Activated naive CD4-positive, alpha-beta T cell treated with anti-CD3 and anti-CD28 coated beads, Interleukin-2, amount 50 U/mL, for 72 hours (primary cell): ENCODE measurements around the gene NOC4L. TPM values are rescaled to one million over a fixed set of nuclear protein-coding genes. Genes with fewer than 3 reads are reported as not detected.

Source experiments
- ATAC-seq, 2 donors: fragments of 150-1000 bp; cut with Tn5 transposase; 2 replicates each; pipeline ENCODE4 v1.10.0; 2021; ENCODE audit warnings: mild to moderate bottlenecking in 2 of 2, moderate library complexity in 2 of 2
- DNase-seq, 2 donors: peaks; one replicate each; pipeline ENCODE4 v3.0.0; 2021 to 2022; ENCODE audit warnings: low spot score in 2 of 2
- H3K27ac Mint-ChIP-seq, 2 donors: one replicate each; pipeline ENCODE4 v1.8.0; 2022; ENCODE audit warnings: mild to moderate bottlenecking in 2 of 2, mixed read lengths in 2 of 2
- H3K36me3 Mint-ChIP-seq, 2 donors: one replicate each; pipeline ENCODE4 v1.8.0; 2022; ENCODE audit warnings: mixed read lengths in 2 of 2
- H3K9me3 Mint-ChIP-seq, 2 donors: one replicate each; pipeline ENCODE4 v1.8.0; 2022; ENCODE audit warnings: mixed read lengths in 2 of 2
- total RNA-seq, 2 donors: library from RNA; stranded (reverse); gene quantifications; one replicate each; pipeline ENCODE4 v1.2.3, GENCODE V29; 2022

Gene NOC4L
- total RNA-seq, 2 donors from 2014 or later = 21.0 to 29.3 TPM

DNA sequence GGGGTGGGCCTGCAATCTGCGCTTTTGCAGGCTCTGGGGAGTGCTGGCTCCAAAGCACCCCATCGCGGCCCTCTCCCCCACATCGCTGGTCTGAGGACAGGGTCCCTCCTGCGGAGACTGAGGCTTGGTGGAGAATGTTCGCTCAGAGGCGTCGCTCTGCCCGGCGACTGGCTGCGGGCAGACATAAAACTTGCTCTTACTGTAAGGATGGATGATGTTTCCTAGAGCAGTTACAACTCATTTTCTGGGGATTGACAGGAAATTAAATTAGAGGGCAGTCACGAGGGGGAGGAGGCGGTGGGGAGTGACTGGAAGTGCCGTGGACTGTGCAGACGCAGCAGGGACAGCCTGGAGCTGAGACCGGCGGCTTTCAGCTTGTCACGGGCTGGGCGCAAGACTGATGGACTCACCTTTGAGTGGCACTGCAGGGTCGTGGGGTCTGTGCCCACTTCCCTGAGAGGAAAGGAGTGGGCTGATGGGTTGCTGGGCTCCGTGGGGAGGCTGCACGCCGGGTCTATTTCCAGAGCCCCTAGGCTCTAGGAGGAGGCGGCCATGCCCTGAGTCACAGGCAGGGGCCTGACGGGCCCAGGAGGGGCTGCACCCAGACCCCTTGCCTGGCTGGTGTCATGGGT lies 32.8 kb downstream of the NOC4L start:
- Mint-ChIP-seq H3K9me3 (peaks cover 0 to 4% of the 10 kb centered on the region in 2 donors), H3K27ac (no peak overlapping the region), H3K36me3 (no peaks in the 10 kb centered on the region)
- DNase-seq (no peak), ATAC-seq (no peak)

DNA sequence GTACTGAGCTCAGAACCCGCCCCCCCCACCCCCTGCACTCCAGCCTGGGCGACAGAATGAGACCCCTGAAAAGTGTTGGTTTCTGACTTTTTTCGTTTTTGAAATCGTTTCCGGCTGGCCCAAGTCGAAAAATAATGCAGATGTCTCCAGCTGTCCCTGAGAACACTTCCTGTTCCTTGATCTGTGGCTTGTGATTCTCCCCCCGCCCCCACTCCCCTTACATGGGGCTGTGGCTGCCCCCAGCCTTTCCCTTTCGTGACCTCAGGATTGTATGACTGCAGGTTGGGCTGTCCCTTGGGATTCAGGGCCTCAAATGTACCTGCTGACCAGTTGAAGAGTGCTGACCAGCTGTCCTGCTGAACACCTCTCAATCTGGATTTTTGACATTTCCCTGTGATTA lies 34.1 kb downstream of the NOC4L start:
- DNase-seq (no peak), ATAC-seq (peak in 1 of 2 donors; percentile 65)
- Mint-ChIP-seq H3K27ac (no peak overlapping the region), H3K9me3 (peaks cover 0 to 10% of the 10 kb centered on the region in 2 donors), H3K36me3 (no peaks in the 10 kb centered on the region)

DNA sequence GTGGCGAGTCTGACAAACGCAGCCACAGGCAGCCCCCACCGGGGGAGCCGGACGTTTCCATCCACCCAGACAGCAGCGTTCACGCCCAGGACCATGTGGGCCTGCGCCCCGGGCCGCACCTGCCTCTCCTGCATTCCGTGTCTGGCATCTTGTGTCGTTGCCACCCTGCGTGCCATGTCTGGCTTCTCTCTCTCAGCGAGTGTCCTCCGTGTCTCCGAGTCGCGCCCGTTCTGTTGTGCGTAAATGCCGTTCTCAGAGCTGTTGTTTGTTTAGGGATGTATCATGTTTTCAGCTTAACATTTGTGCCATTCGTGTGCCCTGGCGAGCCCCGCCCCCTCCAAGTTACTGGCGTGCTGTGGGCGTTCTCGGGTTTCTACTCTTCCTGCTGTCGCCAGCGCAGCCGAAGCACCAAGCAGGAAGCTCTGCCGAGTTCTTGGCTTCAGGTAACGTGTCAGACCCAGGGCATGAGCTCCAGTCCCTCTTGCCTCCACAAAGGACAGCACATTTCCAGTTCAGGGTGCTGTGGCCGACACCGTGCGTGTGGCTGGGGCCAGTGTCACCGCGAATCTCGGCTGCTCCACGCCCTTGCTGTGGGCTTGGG lies 34.6 kb downstream of the NOC4L start:
- H3K36me3 Mint-ChIP-seq = no peaks in the 10 kb centered on the region
- ATAC-seq (peak; percentile 56 to 64), DNase-seq (no peak)
- H3K9me3 Mint-ChIP-seq = peaks cover 0 to 10% of the 10 kb centered on the region in 2 donors
- H3K27ac Mint-ChIP-seq = no peak overlapping the region

DNA sequence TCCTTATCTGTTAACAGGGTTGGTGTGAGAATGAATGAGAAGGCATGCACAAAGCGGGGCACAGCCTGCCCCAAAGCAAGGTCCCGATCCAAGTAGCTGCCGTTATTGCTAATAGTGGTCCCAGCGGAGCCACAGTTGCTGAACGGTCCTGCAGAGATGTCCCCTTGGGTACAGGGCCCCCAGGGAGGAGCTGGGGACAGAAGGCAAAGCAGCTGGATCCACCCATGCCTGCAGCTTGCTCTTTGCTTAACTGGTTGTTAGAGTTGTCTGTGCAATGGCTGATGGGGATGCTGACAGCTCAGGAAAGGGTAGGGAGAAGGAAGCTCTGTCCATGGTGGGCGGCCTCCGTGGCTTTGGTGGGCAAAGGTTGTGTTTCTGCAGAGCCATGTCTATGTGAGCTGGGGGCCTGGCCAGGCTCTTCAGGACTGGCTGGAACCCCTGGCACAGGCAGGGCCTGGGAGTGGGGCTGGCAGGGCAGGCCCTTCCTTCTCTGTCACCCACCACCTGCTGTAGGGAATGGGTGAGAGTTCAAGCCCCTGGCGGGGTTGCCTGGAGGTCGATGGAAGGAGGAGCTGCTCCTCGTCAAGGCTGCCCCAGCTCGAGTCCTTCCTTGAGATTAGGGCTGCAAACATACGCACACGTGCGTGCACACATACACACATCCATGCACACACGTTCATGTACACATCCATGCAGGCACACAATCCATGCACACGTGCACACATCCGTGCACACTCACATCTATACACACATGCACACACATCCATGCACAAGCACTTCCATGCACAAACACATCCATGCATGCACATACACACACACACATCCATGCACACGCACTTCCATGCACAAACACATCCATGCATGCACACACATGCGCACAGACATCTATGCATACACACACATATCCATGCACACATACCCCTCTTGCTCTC lies 35.4 kb downstream of the NOC4L start:
- H3K9me3 Mint-ChIP-seq = peaks cover 5 to 10% of the 10 kb centered on the region in 2 donors
- no peaks in the 10 kb centered on the region for H3K36me3 Mint-ChIP-seq
- ATAC-seq (no peak), DNase-seq (no peak)
- H3K27ac Mint-ChIP-seq = no peak overlapping the region

- ATAC-seq (no peak), DNase-seq (no peak)
- Mint-ChIP-seq H3K9me3 (peaks cover 5 to 10% of the 10 kb centered on the region in 2 donors), H3K27ac (no peak overlapping the region), H3K36me3 (peaks cover 4 to 7% of the 10 kb centered on the region in 2 donors)
These were observed 36.6 kb downstream of the NOC4L start for GRCh38 chr12:132180648-132181546.

GRCh38 chr12:132181570-132182200 lies 37.4 kb downstream of the NOC4L start:
- DNase-seq = no peak
- Mint-ChIP-seq H3K27ac (peak overlapping the region in 1 of 2 donors; percentile 86), H3K9me3 (peaks cover 5 to 10% of the 10 kb centered on the region in 2 donors), H3K36me3 (peaks cover 5 to 8% of the 10 kb centered on the region in 2 donors)
- no peak for ATAC-seq

DNA sequence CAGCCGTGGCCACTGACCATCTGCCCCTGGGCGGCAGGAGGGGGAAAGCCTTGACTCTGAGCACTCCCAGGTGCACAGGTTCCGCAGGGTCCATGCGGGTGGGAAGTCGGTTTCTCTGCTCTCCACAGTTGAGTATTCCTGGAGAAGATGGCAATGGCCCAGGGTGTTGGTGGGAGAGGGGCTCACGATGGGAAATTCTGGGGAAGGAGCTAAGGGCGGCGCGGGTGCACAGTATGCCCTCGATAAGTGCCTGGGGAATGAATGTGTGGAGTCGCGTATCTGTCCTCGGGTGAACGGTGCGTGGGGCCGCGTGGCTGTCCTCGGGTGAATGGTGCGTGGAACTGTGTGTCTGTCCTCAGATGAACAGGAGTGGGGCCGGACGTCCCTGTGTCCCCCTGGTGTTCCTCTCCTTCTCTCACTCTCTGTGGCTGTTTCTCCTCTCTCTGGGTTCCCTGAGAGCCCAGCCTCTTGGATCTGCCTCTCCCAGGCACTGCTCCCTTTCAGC lies 38.0 kb downstream of the NOC4L start:
- DNase-seq = no peak
- ATAC-seq = no peak
- peaks cover 5 to 10% of the 10 kb centered on the region in 2 donors for H3K9me3 Mint-ChIP-seq
- peaks cover 5 to 8% of the 10 kb centered on the region in 2 donors for H3K36me3 Mint-ChIP-seq
- H3K27ac Mint-ChIP-seq = no peak overlapping the region

GRCh38 chr12:132182711-132183365 lies 38.6 kb downstream of the NOC4L start:
- Mint-ChIP-seq H3K27ac (peak overlapping the region in 1 of 2 donors; percentile 33), H3K9me3 (peaks cover 5 to 10% of the 10 kb centered on the region in 2 donors), H3K36me3 (peaks cover 8 to 9% of the 10 kb centered on the region in 2 donors)
- DNase-seq (no peak), ATAC-seq (no peak)

GRCh38 chr12:132185705-132186104 lies 41.4 kb downstream of the NOC4L start:
- ATAC-seq (no peak), DNase-seq (no peak)
- peaks cover 8 to 15% of the 10 kb centered on the region in 2 donors for H3K36me3 Mint-ChIP-seq
- peak overlapping the region; percentile 80 to 81 for H3K27ac Mint-ChIP-seq
- H3K9me3 Mint-ChIP-seq = peaks cover 5 to 10% of the 10 kb centered on the region in 2 donors

- DNase-seq = no peak
- peaks cover 8 to 15% of the 10 kb centered on the region in 2 donors for H3K36me3 Mint-ChIP-seq
- peaks cover 5 to 10% of the 10 kb centered on the region in 2 donors for H3K9me3 Mint-ChIP-seq
- peak overlapping the region; percentile 80 to 81 for H3K27ac Mint-ChIP-seq
- ATAC-seq = no peak
These were observed 42.1 kb downstream of the NOC4L start for GRCh38 chr12:132186208-132186856.

DNA sequence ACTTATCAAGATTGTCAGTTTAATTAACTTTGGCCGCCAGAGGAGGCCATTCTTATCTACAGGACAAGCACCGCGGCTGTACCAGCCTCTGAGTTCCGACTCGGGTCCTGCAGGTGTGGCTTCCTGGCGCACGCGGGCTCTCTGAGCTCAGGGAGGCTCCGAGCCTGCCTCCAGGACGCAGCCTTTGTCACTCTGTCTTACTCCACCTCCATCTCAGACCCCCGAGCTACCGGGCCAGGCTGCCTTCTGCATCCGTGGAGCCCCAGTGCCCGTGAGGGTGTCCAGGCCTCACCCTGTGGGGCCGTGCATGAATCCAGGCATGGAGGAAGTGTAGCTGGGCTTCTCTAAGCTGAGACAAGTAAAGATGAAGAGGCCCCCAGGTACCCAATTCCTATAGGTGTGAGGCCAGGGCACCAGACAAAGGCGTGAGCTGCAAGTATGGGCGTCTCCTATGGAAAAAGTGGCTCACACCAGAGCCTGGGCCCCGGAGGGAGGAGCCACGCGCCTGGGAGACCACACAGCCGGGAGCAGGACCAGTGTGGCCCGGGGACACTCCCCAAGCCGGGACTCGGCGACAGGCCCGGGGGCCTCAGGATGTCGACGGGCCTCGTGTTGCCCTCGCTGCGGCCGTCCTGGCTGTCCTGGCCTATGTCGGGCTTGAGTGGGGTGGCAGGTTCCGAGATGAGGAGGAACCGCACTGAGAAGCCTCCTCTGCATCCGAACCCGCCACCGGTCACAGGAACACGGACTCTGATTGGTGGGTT lies 42.8 kb downstream of the NOC4L start:
- H3K36me3 Mint-ChIP-seq = peaks cover 8 to 15% of the 10 kb centered on the region in 2 donors
- H3K9me3 Mint-ChIP-seq = peaks cover 5 to 6% of the 10 kb centered on the region in 2 donors
- ATAC-seq = no peak
- DNase-seq = no peak
- peak overlapping the region; percentile 55 to 81 for H3K27ac Mint-ChIP-seq

DNA sequence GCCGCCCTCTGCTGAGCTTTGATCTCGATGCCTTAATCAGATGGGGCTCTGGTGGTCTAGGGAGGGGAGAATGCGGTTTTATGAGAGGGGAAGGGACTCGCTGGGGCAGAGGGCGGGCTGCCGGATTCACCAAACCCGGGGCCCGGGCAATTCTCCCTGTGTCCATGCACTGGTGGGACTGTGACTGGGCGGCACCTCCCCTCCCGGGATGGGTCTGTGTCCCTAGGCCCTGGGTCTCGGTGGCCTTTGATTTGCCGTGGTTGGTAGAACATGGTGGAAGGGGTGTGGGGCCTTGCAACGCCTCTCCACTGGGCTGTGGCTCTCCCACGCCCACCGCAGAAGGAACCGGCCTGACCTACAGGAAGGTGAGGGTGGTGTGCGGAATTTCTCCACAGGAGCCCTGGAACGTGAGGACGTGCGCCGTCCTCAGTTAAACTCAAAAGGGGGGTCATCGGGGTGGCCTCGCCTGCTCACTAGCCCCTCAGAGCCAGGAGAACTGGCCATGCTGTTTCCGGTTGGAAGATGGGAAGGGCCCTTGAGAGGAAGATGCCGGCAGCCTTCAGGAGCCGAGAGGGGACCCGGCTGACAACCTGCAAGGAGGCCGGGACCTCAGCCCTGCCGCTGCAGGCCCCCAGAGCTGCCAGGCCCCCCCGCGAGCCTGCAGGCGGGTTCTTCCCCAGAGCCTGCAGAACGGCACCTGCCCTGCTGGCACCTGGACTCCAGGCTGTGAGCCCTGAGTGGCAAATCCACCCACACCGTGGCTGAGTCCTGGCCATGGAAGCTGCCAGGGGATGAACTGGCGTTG lies 43.6 kb downstream of the NOC4L start:
- Mint-ChIP-seq H3K36me3 (peaks cover 8 to 15% of the 10 kb centered on the region in 2 donors), H3K9me3 (peaks cover under 1 to 5% of the 10 kb centered on the region in 2 donors), H3K27ac (no peak overlapping the region)
- ATAC-seq (no peak), DNase-seq (no peak)

GRCh38 chr12:132188451-132188901 lies 44.2 kb downstream of the NOC4L start:
- DNase-seq (no peak), ATAC-seq (no peak)
- Mint-ChIP-seq H3K9me3 (peaks cover 4 to 6% of the 10 kb centered on the region in 2 donors), H3K36me3 (peaks cover 13 to 21% of the 10 kb centered on the region in 2 donors), H3K27ac (no peak overlapping the region)
